A549 (cell line): ENCODE results near the gene PPIP5K2. TPM values are rescaled to one million over a fixed set of nuclear protein-coding genes. Genes with fewer than 3 reads are reported as not detected.

Experiments used
- ATAC-seq, 2 experiments: fragments of 200-7000 bp in 1 of 2; fragments of >200 bp in 1 of 2; cut with Nextera tagmentation in 1 of 2; cut with Tn5 transposase in 1 of 2; 3 replicates each; pipeline versions ENCODE4 v1.8.0 to v1.9.1; 2018 to 2020; ENCODE audit warnings: mild to moderate bottlenecking in 1 of 2, moderate library complexity in 1 of 2
- CTCF ChIA-PET: fragments of 300-600 bp; sonication (Branson Sonifier 250); formaldehyde crosslinking; extraction: SDS; loops from one replicate; lab custom pipeline; 2021; ENCODE audit warnings: antibody characterized with exemption, inconsistent platforms; lab: Yijun Ruan, JAX
- POLR2A ChIA-PET: fragments of 350-600 bp; formaldehyde crosslinking; extraction: SDS; loops from one replicate; lab custom pipeline; 2021; ENCODE audit warnings: antibody characterized with exemption, inconsistent platforms; lab: Yijun Ruan, JAX
- DNase-seq, 2 experiments: peaks; one replicate each; pipeline versions ENCODE4 v3.0.0 to v3.0.0-alpha.2; 2011 to 2016; ENCODE audit warnings: low read depth in 1 of 2, low spot score in 1 of 2
- FAIRE-seq: peaks from 2 replicates; lab custom pipeline; 2011; peaks lifted over from hg19 to GRCh38; lab: Jason Lieb, UNC
- H3K27ac ChIP-seq, 2 experiments: fragments of >200 bp; sonication (Bioruptor Twin); formaldehyde crosslinking; 3 replicates each; pipeline ENCODE4 v1.5.1; 2016 to 2017
- H3K4me1 ChIP-seq: fragments of >200 bp; sonication (Bioruptor Twin); formaldehyde crosslinking; 3 replicates; pipeline ENCODE4 v1.6.1; 2016
- H3K4me2 ChIP-seq: fragments of >200 bp; sonication (Bioruptor Twin); formaldehyde crosslinking; 3 replicates; pipeline ENCODE4 v1.6.1; 2016
- H3K4me3 ChIP-seq: fragments of >200 bp; sonication (Bioruptor Twin); formaldehyde crosslinking; 3 replicates; pipeline ENCODE4 v1.5.1; 2016
- H3K9me3 ChIP-seq: fragments of >200 bp; sonication (Bioruptor Twin); formaldehyde crosslinking; 3 replicates; pipeline ENCODE4 v1.6.1; 2016
- BHLHE40 ChIP-seq: IDR thresholded peaks from 2 replicates; pipeline ENCODE4 v1.6.1; 2012; ENCODE audit warnings: low read depth, low read length, inconsistent platforms
- CBX8 ChIP-seq: fragments of 200-600 bp; sonication (generic); IDR thresholded peaks from 2 replicates; pipeline ENCODE4 v1.6.1; 2016
- CTCF ChIP-seq: fragments of >200 bp; sonication (Bioruptor Twin); formaldehyde crosslinking; IDR thresholded peaks from 3 replicates; pipeline ENCODE4 v1.5.1; 2016
- E2F6 ChIP-seq: IDR thresholded peaks from 2 replicates; pipeline ENCODE4 v1.6.1; 2012; ENCODE audit warnings: low read depth, borderline replicate concordance
- EHF ChIP-seq: fragments of 250-450 bp; sonication (Bioruptor Pico); IDR thresholded peaks from 2 replicates; pipeline ENCODE4 v1.5.0; 2020; ENCODE audit warnings: mild to moderate bottlenecking
- FOSL2 ChIP-seq, 2 experiments: fragments of 450-650 bp in 1 of 2; fragments of >200 bp in 1 of 2; sonication (Bioruptor Twin) in 1 of 2; formaldehyde crosslinking; IDR thresholded peaks; 2 replicates each; pipeline versions ENCODE4 v1.5.0 to v1.6.1; 2016 to 2020; ENCODE audit warnings: mild to moderate bottlenecking in 1 of 2, moderate library complexity in 1 of 2
- FOXS1 ChIP-seq: fragments of 250-450 bp; sonication (Bioruptor Pico); IDR thresholded peaks from 2 replicates; pipeline ENCODE4 v1.5.0; 2020; ENCODE audit warnings: mild to moderate bottlenecking, moderate library complexity
- HES2 ChIP-seq: fragments of >200 bp; sonication (Bioruptor Twin); formaldehyde crosslinking; IDR thresholded peaks from 2 replicates; pipeline ENCODE4 v1.6.1; 2016
- HOXB5 ChIP-seq: fragments of 250-450 bp; sonication (Bioruptor Pico); IDR thresholded peaks from 2 replicates; pipeline ENCODE4 v1.5.0; 2020; ENCODE audit warnings: mild to moderate bottlenecking, moderate library complexity
- KDM5A ChIP-seq: fragments of 200-600 bp; sonication (generic); IDR thresholded peaks from 2 replicates; pipeline ENCODE4 v1.6.1; 2016; ENCODE audit warnings: antibody characterized with exemption, mild to moderate bottlenecking
- NFE2L2 ChIP-seq: fragments of 150-350 bp; conservative IDR thresholded peaks from 2 replicates; pipeline ENCODE4 v1.6.1; 2014; ENCODE audit warnings: low read length
- POLR2A ChIP-seq: IDR thresholded peaks from 2 replicates; pipeline ENCODE4 v1.6.1; 2012; ENCODE audit warnings: mild to moderate bottlenecking, low read length
- RAD21 ChIP-seq, 2 experiments: fragments of >200 bp in 1 of 2; sonication (Bioruptor Twin) in 1 of 2; formaldehyde crosslinking in 1 of 2; IDR thresholded peaks in 1 of 2; conservative IDR thresholded peaks in 1 of 2; 2 replicates in 1 of 2; 3 replicates in 1 of 2; pipeline ENCODE4 v1.6.1; 2012 to 2018; ENCODE audit warnings: inconsistent platforms in 1 of 2
- RARB ChIP-seq: fragments of 250-450 bp; sonication (Bioruptor Pico); IDR thresholded peaks from 2 replicates; pipeline ENCODE4 v1.8.0; 2021; ENCODE audit warnings: mild to moderate bottlenecking, moderate library complexity
- RCOR1 ChIP-seq: fragments of 150-350 bp; IDR thresholded peaks from 2 replicates; pipeline ENCODE4 v1.6.1; 2014; ENCODE audit warnings: antibody characterized with exemption, low read length, low read depth
- REST ChIP-seq: fragments of 200-600 bp; sonication (generic); IDR thresholded peaks from 2 replicates; pipeline ENCODE4 v1.6.1; 2016; ENCODE audit warnings: antibody characterized with exemption, mild to moderate bottlenecking, moderate library complexity
- RFX5 ChIP-seq: fragments of 450-650 bp; IDR thresholded peaks from 2 replicates; pipeline ENCODE4 v1.7.1; 2014; ENCODE audit warnings: antibody characterized with exemption, mild to moderate bottlenecking, moderate library complexity
- RNF2 ChIP-seq: fragments of 200-600 bp; sonication (generic); IDR thresholded peaks from 2 replicates; pipeline ENCODE4 v1.6.1; 2016; ENCODE audit warnings: low read depth, mild to moderate bottlenecking, antibody characterized with exemption, moderate library complexity, borderline replicate concordance
- TP53 ChIP-seq: fragments of 250-450 bp; sonication (Bioruptor Pico); IDR thresholded peaks from 2 replicates; pipeline ENCODE4 v1.5.0; 2021; ENCODE audit warnings: mild to moderate bottlenecking, moderate library complexity
- WGBS: methylation state at CpG from one replicate; pipeline ENCODE4 v1.1.6; 2017; ENCODE audit errors: missing lambda C conversion rate; 5-methylcytosine and 5-hydroxymethylcytosine counted together
- polyA plus RNA-seq, 4 experiments: library from polyadenylated mRNA; depleted of rRNA in 3 of 4; stranded (reverse); fragments of >200 nt; fragmentation: RNase III in 1 of 4; extraction: RNeasy Plus Mini Kit Qiagen cat#74134 plus additional on column Dnase treatment in 1 of 4; gene quantifications; 2 replicates in 3 of 4; 3 replicates in 1 of 4; pipeline ENCODE4 v1.2.3, GENCODE V29; 2011 to 2017

PPIP5K2 gene
- polyA plus RNA-seq, 2 of the 4 experiments (the other 2 are of a cell fraction) = 21.9 to 61.7 TPM

- FAIRE-seq (no peak), DNase-seq (no peak), ATAC-seq (no peak)
- H3K4me2 ChIP-seq = no peak overlapping the region
- 87% methylated on average over 3 of the region's 3 CpGs for WGBS
- no peak for TF ChIP-seq HES2
- TF ChIP-seq, all 56 proteins: peak for 0
- no peaks in the 10 kb centered on the region for H3K4me1 ChIP-seq
- CTCF ChIA-PET = interaction anchor here (0.6 kb wide), 1 partner anchor 370 kb away, joined by 4 read pairs; no protein-coding TSS in a partner anchor
- POLR2A ChIA-PET = no interaction called here
- H3K27ac ChIP-seq = no peak overlapping the region
- H3K4me3 ChIP-seq = no peak overlapping the region
- no peaks in the 10 kb centered on the region for H3K9me3 ChIP-seq
Measured at GRCh38 chr5:103205991-103206700, 86.0 kb downstream of the PPIP5K2 start.

- Histone ChIP-seq H3K27ac (no peak overlapping the region), H3K4me1 (no peaks in the 10 kb centered on the region), H3K9me3 (no peaks in the 10 kb centered on the region), H3K4me2 (no peak overlapping the region), H3K4me3 (no peak overlapping the region)
- ChIA-PET CTCF (no interaction called here), POLR2A (no interaction called here)
- FAIRE-seq = no peak
- WGBS = 100% methylated on average over 1 of the region's 1 CpG
- TF ChIP-seq HOXB5 (CRISPR knock-in tag) (no peak), TP53 (CRISPR knock-in tag) (no peak), FOXS1 (CRISPR knock-in tag) (no peak), RFX5 (no peak), CBX8 (no peak), KDM5A (no peak), HES2 (no peak), BHLHE40 (no peak), E2F6 (no peak)
- no peak for ATAC-seq
- no peak for DNase-seq
Measured at GRCh38 chr5:103207011-103207410, 86.9 kb downstream of the PPIP5K2 start.

GRCh38 chr5:103207653-103208052, 87.6 kb downstream of the PPIP5K2 start:
- H3K4me1 ChIP-seq = no peaks in the 10 kb centered on the region
- ATAC-seq = no peak
- TF ChIP-seq CTCF = no peak
- no peak for TF ChIP-seq RARB (CRISPR knock-in tag)
- no peak for TF ChIP-seq RCOR1
- no peak for TF ChIP-seq BHLHE40
- no peak for TF ChIP-seq NFE2L2
- TF ChIP-seq RFX5 = no peak
- TF ChIP-seq POLR2A = no peak
- TF ChIP-seq REST = no peak
- TF ChIP-seq RNF2 = no peak
- no peak for TF ChIP-seq KDM5A
- TF ChIP-seq EHF = no peak
- TF ChIP-seq RAD21 (conservative IDR thresholded peaks at IDR 0.05 in 1 of 2, IDR thresholded peaks at IDR 0.05 in 1 of 2) = no peak
- no peak for TF ChIP-seq FOSL2 (IDR thresholded peaks at IDR 0.05)
- TF ChIP-seq FOSL2 (CRISPR knock-in tag; IDR thresholded peaks at IDR 0.05) = no peak
- TF ChIP-seq, all 56 proteins: peak for 0
- ChIA-PET CTCF (interaction anchor here (1.3 kb wide), 1 partner anchor 10 kb away, joined by 3 read pairs; no protein-coding TSS in a partner anchor), POLR2A (no interaction called here)
- no peak for DNase-seq
- no peak for FAIRE-seq
- no peaks in the 10 kb centered on the region for H3K9me3 ChIP-seq
- H3K4me2 ChIP-seq = no peak overlapping the region
- H3K27ac ChIP-seq = no peak overlapping the region
- H3K4me3 ChIP-seq = no peak overlapping the region
